Measurements from ENCODE around the gene LIN37. TPM values are rescaled to one million over a fixed set of nuclear protein-coding genes. Genes with fewer than 3 reads are reported as not detected.

Gene LIN37
- total and polyA plus RNA-seq, 2 of the 13 experiments (the other 11 are each of a cell fraction or from before 2014, with no cell fraction given): 6.3 to 8.7 TPM

- no peaks in the 10 kb centered on the region for H3K9me3 ChIP-seq (ENCODE audit: low read length)
- intact Hi-C loops (cut with micrococcal nuclease; ENCODE audit: unreplicated experiment) (loop anchor here (1.0 to 10.0 kb wide), 3 partner anchors 22 to 50 kb away; partner anchors contain the start of gene KMT2B), in situ Hi-C loops (cut with HindIII; ENCODE audit: extremely low pct_ligation_motif_present, low pct_unique_long_range_greater_than_20kb) (no loop called here)
- ChIA-PET POLR2A (interaction anchor here (0.8 to 4.6 kb wide), 23 partner anchors 7 to 190 kb away, joined by 3 to 69 read pairs (median 5); partner anchors contain the start of genes COX6B1, HAUS5, HSPB6 and LIN37), CTCF (ENCODE audit: low intra/inter-chr PET ratio, low total read pairs) (no interaction called here)
- peaks cover 5% of the 10 kb centered on the region for H3K79me2 ChIP-seq (ENCODE audit: insufficient read depth, low read length)
- H3K27ac ChIP-seq (ENCODE audit: extremely low read length, insufficient read depth, low read length): peak overlapping the region; percentile 89
- H3K4me2 ChIP-seq (ENCODE audit: low read depth, low read length): peak overlapping the region; percentile 94
- peaks cover 31% of the 10 kb centered on the region for H3K4me1 ChIP-seq (ENCODE audit: insufficient read depth, low read length)
- DNase-seq (ENCODE audit: low spot score): no peak
- H2AFZ ChIP-seq (ENCODE audit: low read length): no peak overlapping the region
- peak overlapping the region; percentile 77 for H3K9ac ChIP-seq (ENCODE audit: insufficient read depth, low read depth, low read length)
- no TSS peak for BruUV-seq (replicated peaks)
- FAIRE-seq: no peak
- H3K36me3 ChIP-seq (replicated peaks in 1 of 2; ENCODE audit: control insufficient read depth in 1 of 2, insufficient read depth in 2 of 2, low read length in 2 of 2): peaks cover 10 to 29% of the 10 kb centered on the region in 2 experiments; a peak in 4 of 5 replicates
- no peaks in the 10 kb centered on the region; a peak in 1 of 5 replicates for H3K27me3 ChIP-seq (ENCODE audit: control insufficient read depth in 1 of 2, insufficient read depth in 2 of 2, low read length in 2 of 2)
- peak; percentile 8 for ATAC-seq
- no peaks in the 10 kb centered on the region for H4K20me1 ChIP-seq (ENCODE audit: insufficient read depth, low read length)
- TF ChIP-seq DMAP1 (CRISPR knock-in tag; IDR thresholded peaks at IDR 0.05) (peak; percentile 16; the same call in 1 of the 2 replicates), ZNF780A (CRISPR knock-in tag; IDR thresholded peaks at IDR 0.05) (no peak), NFE2L1 (CRISPR knock-in tag; IDR thresholded peaks at IDR 0.05; ENCODE audit: borderline replicate concordance) (peak; percentile 9; the same call in 1 of the 2 replicates), ZNF18 (CRISPR knock-in tag; IDR thresholded peaks at IDR 0.05; ENCODE audit: insufficient replicate concordance) (peak; percentile 4), FOXA1 (IDR thresholded peaks at IDR 0.05) (no peak), FOXA1 (CRISPR knock-in tag; IDR thresholded peaks at IDR 0.05) (0 out of 2 replicates have a peak, but pooled peaks have one; percentile 1), ZC3H4 (CRISPR knock-in tag; IDR thresholded peaks at IDR 0.05; ENCODE audit: borderline replicate concordance) (peak; percentile 11; the same call in 1 of the 2 replicates), RXRB (CRISPR knock-in tag; IDR thresholded peaks at IDR 0.05; ENCODE audit: borderline replicate concordance) (no peak), THAP9 (CRISPR knock-in tag; IDR thresholded peaks at IDR 0.05; ENCODE audit: borderline replicate concordance) (0 out of 2 replicates have a peak, but pooled peaks have one; percentile 7)
- H3K4me3 ChIP-seq (replicated peaks in 1 of 3; ENCODE audit: insufficient read depth in 1 of 3, low read depth in 2 of 3, low read length in 3 of 3): peak overlapping the region; percentile 50 to 84 (median 62); a peak in 5 of 6 replicates
- 0% methylated on average over 9 of the region's 12 CpGs for WGBS (ENCODE audit: low lambda C conversion rate)
Measured at GRCh38 chr19:35741203-35741515, 7.2 kb upstream of the LIN37 start.
